ENCODE measurements around the gene TSSK1B.

GRCh38 chr5:113463032-113463431 is 28.2 kb upstream of the TSSK1B start:
- TF ChIP-seq, protein P1, sequence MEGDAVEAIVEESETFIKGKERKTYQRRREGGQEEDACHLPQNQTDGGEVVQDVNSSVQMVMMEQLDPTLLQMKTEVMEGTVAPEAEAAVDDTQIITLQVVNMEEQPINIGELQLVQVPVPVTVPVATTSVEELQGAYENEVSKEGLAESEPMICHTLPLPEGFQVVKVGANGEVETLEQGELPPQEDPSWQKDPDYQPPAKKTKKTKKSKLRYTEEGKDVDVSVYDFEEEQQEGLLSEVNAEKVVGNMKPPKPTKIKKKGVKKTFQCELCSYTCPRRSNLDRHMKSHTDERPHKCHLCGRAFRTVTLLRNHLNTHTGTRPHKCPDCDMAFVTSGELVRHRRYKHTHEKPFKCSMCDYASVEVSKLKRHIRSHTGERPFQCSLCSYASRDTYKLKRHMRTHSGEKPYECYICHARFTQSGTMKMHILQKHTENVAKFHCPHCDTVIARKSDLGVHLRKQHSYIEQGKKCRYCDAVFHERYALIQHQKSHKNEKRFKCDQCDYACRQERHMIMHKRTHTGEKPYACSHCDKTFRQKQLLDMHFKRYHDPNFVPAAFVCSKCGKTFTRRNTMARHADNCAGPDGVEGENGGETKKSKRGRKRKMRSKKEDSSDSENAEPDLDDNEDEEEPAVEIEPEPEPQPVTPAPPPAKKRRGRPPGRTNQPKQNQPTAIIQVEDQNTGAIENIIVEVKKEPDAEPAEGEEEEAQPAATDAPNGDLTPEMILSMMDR (conservative IDR thresholded peaks at IDR 0.05; ENCODE audit: low read length): no peak
- no peak for TF ChIP-seq EZH2phosphoT487 (IDR thresholded peaks at IDR 0.05; ENCODE audit: borderline replicate concordance, low read depth, low read length)

Data from OCI-LY7 (cell line).